ENCODE measurements around the gene REEP6. TPM values are rescaled to one million over a fixed set of nuclear protein-coding genes. Genes with fewer than 3 reads are reported as not detected.
A peak's percentile ranks its signal among the peaks of the same experiment; 100 is the strongest.
"Not testable (repeated sequence)": the region's sequence is repeated elsewhere in the genome, so short reads cannot be mapped to it uniquely, and the experiment has no call there.

Gene REEP6
- total RNA-seq, 1 experiment from 2014 or later: 0.45 TPM

- H3K9me3 ChIP-seq (replicated peaks); H3K36me3 ChIP-seq; H3K27ac ChIP-seq; DNase-seq; H3K4me3 ChIP-seq; H3K4me1 ChIP-seq: not testable (repeated sequence)
- H3K27me3 ChIP-seq: peaks cover 30% of the 10 kb centered on the region
Measured at GRCh38 chr19:1499231-1499630, 8.2 kb downstream of the REEP6 start.

GRCh38 chr19:1501200-1501595 lies 10.2 kb downstream of the REEP6 start:
- Histone ChIP-seq H3K27me3 (peaks cover 30% of the 10 kb centered on the region), H3K4me1 (peaks cover 7% of the 10 kb centered on the region; the same call in 1 of the 2 replicates), H3K4me3 (no peak overlapping the region), H3K9me3 (replicated peaks) (no peaks in the 10 kb centered on the region), H3K36me3 (no peaks in the 10 kb centered on the region), H3K27ac (no peak overlapping the region)
- DNase-seq: no peak

GRCh38 chr19:1502433-1503088 lies 11.6 kb downstream of the REEP6 start:
- H3K27me3 ChIP-seq: peaks cover 30% of the 10 kb centered on the region
- no peak overlapping the region for H3K27ac ChIP-seq
- H3K4me3 ChIP-seq: no peak overlapping the region
- no peaks in the 10 kb centered on the region for H3K9me3 ChIP-seq (replicated peaks)
- DNase-seq: no peak
- peaks cover 7% of the 10 kb centered on the region; the same call in 1 of the 2 replicates for H3K4me1 ChIP-seq
- H3K36me3 ChIP-seq: no peaks in the 10 kb centered on the region

GRCh38 chr19:1503089-1503924 lies 12.3 kb downstream of the REEP6 start:
- DNase-seq: peak; percentile 40 to 70
- no peaks in the 10 kb centered on the region for H3K9me3 ChIP-seq (replicated peaks)
- H3K4me1 ChIP-seq: peaks cover 7% of the 10 kb centered on the region; the same call in 1 of the 2 replicates
- H3K4me3 ChIP-seq: no peak overlapping the region
- no peak overlapping the region for H3K27ac ChIP-seq
- H3K27me3 ChIP-seq: peaks cover 30% of the 10 kb centered on the region
- H3K36me3 ChIP-seq: no peaks in the 10 kb centered on the region

- H3K4me3 ChIP-seq: no peak overlapping the region
- H3K4me1 ChIP-seq: peaks cover 7% of the 10 kb centered on the region; the same call in 1 of the 2 replicates
- peaks cover 30% of the 10 kb centered on the region for H3K27me3 ChIP-seq
- H3K36me3 ChIP-seq: no peaks in the 10 kb centered on the region
- H3K9me3 ChIP-seq (replicated peaks): no peaks in the 10 kb centered on the region
- no peak overlapping the region for H3K27ac ChIP-seq
- no peak for DNase-seq
Measured at GRCh38 chr19:1503925-1504773, 13.2 kb downstream of the REEP6 start.

- Histone ChIP-seq H3K9me3 (replicated peaks) (no peaks in the 10 kb centered on the region), H3K27ac (no peak overlapping the region), H3K4me1 (peaks cover 8% of the 10 kb centered on the region; the same call in 1 of the 2 replicates), H3K36me3 (no peaks in the 10 kb centered on the region), H3K27me3 (peaks cover 30% of the 10 kb centered on the region), H3K4me3 (no peak overlapping the region)
- DNase-seq: no peak
Measured at GRCh38 chr19:1505012-1505411, 14.0 kb downstream of the REEP6 start.

GRCh38 chr19:1505991-1506881 lies 15.3 kb downstream of the REEP6 start:
- no peak for DNase-seq
- Histone ChIP-seq H3K4me1 (peaks cover 14% of the 10 kb centered on the region; the same call in 1 of the 2 replicates), H3K27ac (no peak overlapping the region), H3K27me3 (peaks cover 27% of the 10 kb centered on the region), H3K36me3 (no peaks in the 10 kb centered on the region), H3K9me3 (replicated peaks) (no peaks in the 10 kb centered on the region), H3K4me3 (no peak overlapping the region)

GRCh38 chr19:1507192-1507660 lies 16.2 kb downstream of the REEP6 start:
- Histone ChIP-seq H3K27ac (no peak overlapping the region), H3K27me3 (peaks cover 19% of the 10 kb centered on the region), H3K4me3 (no peak overlapping the region), H3K36me3 (no peaks in the 10 kb centered on the region), H3K9me3 (replicated peaks) (no peaks in the 10 kb centered on the region), H3K4me1 (peaks cover 17% of the 10 kb centered on the region; the same call in 1 of the 2 replicates)
- DNase-seq: no peak

- peak; percentile 95 to 97 for DNase-seq
- no peaks in the 10 kb centered on the region for H3K9me3 ChIP-seq (replicated peaks)
- peak overlapping the region; percentile 54 for H3K4me3 ChIP-seq
- H3K4me1 ChIP-seq: peaks cover 20% of the 10 kb centered on the region; the same call in 1 of the 2 replicates
- H3K27me3 ChIP-seq: peaks cover 13% of the 10 kb centered on the region
- peak overlapping the region; percentile 19; the same call in 1 of the 2 replicates for H3K27ac ChIP-seq
- no peaks in the 10 kb centered on the region for H3K36me3 ChIP-seq
Measured at GRCh38 chr19:1507763-1508506, 17.0 kb downstream of the REEP6 start.

- Histone ChIP-seq H3K4me1 (peaks cover 17% of the 10 kb centered on the region; the same call in 1 of the 2 replicates), H3K27me3 (peaks cover 8% of the 10 kb centered on the region; the same call in 1 of the 2 replicates), H3K9me3 (replicated peaks) (no peaks in the 10 kb centered on the region), H3K36me3 (no peaks in the 10 kb centered on the region), H3K4me3 (0 out of 2 replicates have a peak overlapping the region, but pooled peaks have one; percentile 17), H3K27ac (no peak overlapping the region)
- no peak for DNase-seq
Measured at GRCh38 chr19:1508507-1508856, 17.5 kb downstream of the REEP6 start.

GRCh38 chr19:1509602-1510441 lies 18.8 kb downstream of the REEP6 start:
- H3K27ac ChIP-seq: no peak overlapping the region
- no peaks in the 10 kb centered on the region for H3K36me3 ChIP-seq
- DNase-seq: no peak
- peaks cover 17% of the 10 kb centered on the region; the same call in 1 of the 2 replicates for H3K4me1 ChIP-seq
- no peaks in the 10 kb centered on the region for H3K27me3 ChIP-seq
- no peaks in the 10 kb centered on the region for H3K9me3 ChIP-seq (replicated peaks)
- H3K4me3 ChIP-seq: no peak overlapping the region

- Histone ChIP-seq H3K27me3 (no peaks in the 10 kb centered on the region), H3K36me3 (no peaks in the 10 kb centered on the region), H3K9me3 (replicated peaks) (no peaks in the 10 kb centered on the region), H3K4me3 (no peak overlapping the region), H3K4me1 (peaks cover 17% of the 10 kb centered on the region; the same call in 1 of the 2 replicates), H3K27ac (no peak overlapping the region)
- DNase-seq: peak; percentile 40 to 70
Measured at GRCh38 chr19:1510442-1510806, 19.4 kb downstream of the REEP6 start.
